Forelimb muscle (tissue), 1 donor: ENCODE results near the gene STYXL1. TPM values are rescaled to one million over a fixed set of nuclear protein-coding genes. Genes with fewer than 3 reads are reported as not detected.

Experiments used
- DNase-seq: peaks from one replicate; pipeline ENCODE4 v3.0.0-alpha.2; 2013; ENCODE audit warnings: low read depth
- polyA plus RNA-seq: library from polyadenylated mRNA; unstranded; fragments of 120-200 nt; gene quantifications from one replicate; pipeline ENCODE4 v1.2.1, GENCODE V29; 2013; ENCODE audit not compliant: insufficient read length

STYXL1 gene
- polyA plus RNA-seq, 1 donor = 16.3 TPM

- DNase-seq = no peak
Measured at GRCh38 chr7:75955331-75955955, 92.4 kb downstream of the STYXL1 start.

- DNase-seq = no peak
Measured at GRCh38 chr7:75953931-75954330, 93.9 kb downstream of the STYXL1 start.

DNA sequence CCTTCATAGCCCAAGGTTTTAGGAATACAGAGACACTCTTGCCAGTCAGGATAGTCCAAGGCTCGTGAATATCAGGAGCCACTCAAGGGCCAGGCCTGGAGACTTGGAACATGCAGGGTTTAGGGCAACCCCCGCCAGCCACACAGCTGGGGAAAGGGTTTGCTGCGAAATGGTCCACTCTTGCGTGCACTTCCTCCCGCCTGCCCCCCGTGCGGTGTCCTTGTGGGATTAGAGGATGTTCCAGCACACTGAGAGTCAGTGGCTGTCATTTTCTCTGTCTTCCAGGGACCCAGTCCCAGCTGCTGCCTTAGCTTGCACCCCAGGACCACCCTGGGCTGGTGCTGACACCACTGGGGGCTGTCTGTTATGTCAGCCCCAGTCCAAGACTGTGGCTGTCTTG lies 94.4 kb downstream of the STYXL1 start:
- no peak for DNase-seq

DNA sequence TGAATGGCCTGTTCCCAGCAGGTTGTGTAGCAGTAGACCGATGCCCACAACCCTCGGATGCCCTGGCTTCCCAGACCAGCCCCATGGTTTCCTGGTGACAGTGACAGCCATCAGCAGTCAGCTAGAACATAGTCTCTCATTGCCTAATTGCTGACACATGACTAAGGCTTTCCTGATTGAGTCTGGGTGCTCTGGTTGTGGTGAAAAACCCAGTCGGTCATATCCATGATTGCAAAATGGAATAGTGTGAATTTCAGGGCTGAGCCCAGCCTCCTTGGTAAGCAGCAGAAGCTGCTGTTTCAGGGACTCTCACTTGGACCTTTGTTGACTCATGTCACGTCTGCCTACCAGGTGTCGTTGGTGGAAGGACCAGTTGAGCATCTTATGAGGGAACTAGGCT lies 96.3 kb downstream of the STYXL1 start:
- no peak for DNase-seq

DNA sequence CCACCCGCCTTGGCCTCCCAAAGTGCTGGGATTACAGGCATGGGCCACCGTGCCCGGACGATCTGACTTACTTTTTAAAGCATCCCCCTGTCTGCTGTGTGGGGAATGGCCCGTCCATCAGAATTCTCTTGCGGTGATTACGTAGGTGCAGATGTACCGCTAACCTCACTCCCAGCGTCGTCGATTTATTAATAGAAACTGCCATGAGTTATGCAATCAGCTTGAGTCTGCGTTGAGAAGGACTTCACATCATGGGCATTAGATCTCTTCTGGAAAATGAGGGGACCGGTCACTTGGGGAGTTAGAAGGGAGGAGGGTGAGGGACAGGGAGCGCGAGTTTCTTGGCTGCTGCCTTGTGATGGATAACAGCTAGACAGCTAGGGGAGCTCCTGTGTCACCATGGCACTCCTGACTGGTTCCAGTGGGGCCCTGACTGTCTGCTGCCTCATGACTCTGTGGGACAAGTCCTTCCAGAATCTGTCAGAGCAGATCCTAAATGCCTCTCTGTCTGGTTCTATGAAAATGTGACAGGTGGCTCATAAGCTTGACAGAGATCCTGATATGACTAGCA lies 97.6 kb downstream of the STYXL1 start:
- no peak for DNase-seq

DNA sequence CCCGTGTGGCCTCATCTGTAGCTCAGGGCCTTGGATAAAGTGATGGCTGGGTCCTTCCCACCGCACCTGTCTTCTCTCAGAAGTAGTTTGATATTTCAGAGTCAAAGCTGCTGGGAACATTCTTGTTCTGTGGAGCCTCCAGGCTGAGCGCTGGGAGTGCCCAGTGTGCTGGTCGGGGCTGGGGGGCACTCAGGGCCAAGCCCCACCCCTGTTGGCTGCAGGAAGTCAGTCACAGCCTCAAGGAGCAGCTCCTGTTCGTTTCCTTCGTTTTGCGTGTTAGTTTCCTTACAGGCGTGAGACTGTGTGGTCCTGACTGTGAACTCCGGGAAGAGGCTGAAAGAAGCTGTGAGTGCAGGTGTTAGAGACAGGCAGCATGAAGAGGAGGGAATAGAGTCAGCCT lies 99.6 kb downstream of the STYXL1 start:
- no peak for DNase-seq

Other genes with a start within 250 kb of the STYXL1 start
- 0.24 TPM for gene CCL24, start 234.2 kb downstream of the STYXL1 start, polyA plus RNA-seq
- gene RHBDD2, start 169.0 kb downstream of the STYXL1 start, polyA plus RNA-seq = 25.1 TPM
- gene POR, start 132.8 kb downstream of the STYXL1 start, polyA plus RNA-seq = 30.7 TPM
- gene TMEM120A, start 53.4 kb downstream of the STYXL1 start, polyA plus RNA-seq = 53.3 TPM
- 225 TPM for gene MDH2, start 106 bp upstream of the STYXL1 start, polyA plus RNA-seq
- gene SRRM3, start 153.9 kb upstream of the STYXL1 start, polyA plus RNA-seq = 0.63 TPM